ENCODE measurements around the gene CEP290. TPM values are rescaled to one million over a fixed set of nuclear protein-coding genes. Genes with fewer than 3 reads are reported as not detected.

CEP290 gene
- polyA plus RNA-seq, 1 donor from 2014 or later, result 43.9 TPM

DNA sequence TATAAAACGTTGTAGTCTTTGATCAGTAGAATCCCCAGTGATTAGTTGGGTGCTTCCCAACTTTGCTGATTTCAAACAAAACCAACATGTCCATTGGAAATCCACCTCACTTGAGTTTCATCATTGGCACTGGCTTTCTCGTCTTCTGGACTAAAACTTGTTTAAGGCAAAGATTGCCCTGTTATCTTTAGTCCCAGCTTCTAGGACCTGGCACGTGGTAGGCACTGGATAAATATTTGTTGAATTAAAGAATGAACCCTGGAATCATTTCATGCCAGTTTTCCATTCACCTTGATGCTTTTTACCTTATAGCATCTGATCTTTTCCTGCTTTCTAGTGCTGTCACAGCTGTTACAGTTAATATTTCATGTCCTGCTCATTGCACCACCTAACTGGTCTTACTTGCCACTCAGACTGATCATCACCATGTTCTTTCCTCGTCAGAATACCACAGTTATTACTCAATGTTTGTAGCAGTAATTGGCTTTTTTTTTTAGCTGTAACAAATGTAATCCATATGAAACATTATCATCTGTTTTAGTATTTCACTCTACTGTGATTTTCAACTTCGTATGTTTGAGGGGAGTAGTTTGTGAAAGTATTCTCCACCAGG is 105.4 kb downstream of the CEP290 start:
- no peak overlapping the region for H2AFZ ChIP-seq (ENCODE audit: low read depth, low read length)
- no peak overlapping the region for H3K9ac ChIP-seq (ENCODE audit: low read length)
- no peak overlapping the region for H3K27ac ChIP-seq (ENCODE audit: low read length)

DNA sequence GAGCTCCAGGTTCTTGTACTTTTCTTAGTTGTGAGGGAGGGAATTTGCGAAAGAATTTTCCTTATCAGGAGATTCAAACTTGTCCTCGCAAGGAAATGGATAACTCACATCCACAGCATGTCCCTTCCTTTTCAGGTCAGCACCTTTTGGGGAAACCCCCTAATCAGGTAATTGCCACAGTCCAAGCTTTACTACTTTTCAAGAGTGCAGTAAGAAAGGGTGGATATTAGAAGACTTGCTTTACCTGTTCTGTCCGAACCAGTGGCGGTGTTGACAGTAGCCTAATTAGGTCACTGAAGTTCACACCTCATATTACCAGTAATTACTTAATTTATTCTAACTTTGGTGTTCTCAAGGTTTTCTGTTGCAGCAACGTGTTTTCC is 106.0 kb downstream of the CEP290 start:
- no peak overlapping the region for H3K27ac ChIP-seq (ENCODE audit: low read length)
- no peaks in the 10 kb centered on the region for H3K9me2 ChIP-seq (ENCODE audit: insufficient read depth, low read length)
- peak overlapping the region; percentile 96 for H3K4me3 ChIP-seq (ENCODE audit: low read length)
- TF ChIP-seq TAF1 (IDR thresholded peaks at IDR 0.05; ENCODE audit: low read depth), result peak; percentile 38
- TF ChIP-seq, protein P1, sequence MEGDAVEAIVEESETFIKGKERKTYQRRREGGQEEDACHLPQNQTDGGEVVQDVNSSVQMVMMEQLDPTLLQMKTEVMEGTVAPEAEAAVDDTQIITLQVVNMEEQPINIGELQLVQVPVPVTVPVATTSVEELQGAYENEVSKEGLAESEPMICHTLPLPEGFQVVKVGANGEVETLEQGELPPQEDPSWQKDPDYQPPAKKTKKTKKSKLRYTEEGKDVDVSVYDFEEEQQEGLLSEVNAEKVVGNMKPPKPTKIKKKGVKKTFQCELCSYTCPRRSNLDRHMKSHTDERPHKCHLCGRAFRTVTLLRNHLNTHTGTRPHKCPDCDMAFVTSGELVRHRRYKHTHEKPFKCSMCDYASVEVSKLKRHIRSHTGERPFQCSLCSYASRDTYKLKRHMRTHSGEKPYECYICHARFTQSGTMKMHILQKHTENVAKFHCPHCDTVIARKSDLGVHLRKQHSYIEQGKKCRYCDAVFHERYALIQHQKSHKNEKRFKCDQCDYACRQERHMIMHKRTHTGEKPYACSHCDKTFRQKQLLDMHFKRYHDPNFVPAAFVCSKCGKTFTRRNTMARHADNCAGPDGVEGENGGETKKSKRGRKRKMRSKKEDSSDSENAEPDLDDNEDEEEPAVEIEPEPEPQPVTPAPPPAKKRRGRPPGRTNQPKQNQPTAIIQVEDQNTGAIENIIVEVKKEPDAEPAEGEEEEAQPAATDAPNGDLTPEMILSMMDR (IDR thresholded peaks at IDR 0.05; ENCODE audit: poor library complexity, severe bottlenecking), result no peak
- peak overlapping the region; percentile 92 for H3K4me2 ChIP-seq (ENCODE audit: low read length)
- H3K9me3 ChIP-seq (ENCODE audit: low read length), result no peaks in the 10 kb centered on the region
- H3F3A ChIP-seq (ENCODE audit: insufficient read depth, low read length, poor library complexity, severe bottlenecking), result no peaks in the 10 kb centered on the region
- no peaks in the 10 kb centered on the region for H4K20me1 ChIP-seq (ENCODE audit: insufficient read depth)
- no peaks in the 10 kb centered on the region for H3K36me3 ChIP-seq (ENCODE audit: insufficient read depth, low read length)
- peak overlapping the region; percentile 64 for H3K9ac ChIP-seq (ENCODE audit: low read length)
- H3K27me3 ChIP-seq (ENCODE audit: insufficient read depth, low read depth, low read length), result no peaks in the 10 kb centered on the region
- H2AFZ ChIP-seq (ENCODE audit: low read depth, low read length), result peak overlapping the region; percentile 81
- peaks cover 10% of the 10 kb centered on the region for H3K79me2 ChIP-seq (replicated peaks; ENCODE audit: insufficient read depth, low read length)

More for the DNA sequence above, 105.4 kb downstream of the CEP290 start:
- Histone ChIP-seq H4K20me1 (ENCODE audit: insufficient read depth) (no peaks in the 10 kb centered on the region), H3K4me3 (ENCODE audit: low read length) (peak overlapping the region; percentile 96), H3K36me3 (ENCODE audit: insufficient read depth, low read length) (no peaks in the 10 kb centered on the region), H3F3A (ENCODE audit: insufficient read depth, low read length, poor library complexity, severe bottlenecking) (no peaks in the 10 kb centered on the region), H3K79me2 (replicated peaks; ENCODE audit: insufficient read depth, low read length) (peaks cover 10% of the 10 kb centered on the region), H3K27me3 (ENCODE audit: insufficient read depth, low read depth, low read length) (no peaks in the 10 kb centered on the region), H3K4me2 (ENCODE audit: low read length) (peak overlapping the region; percentile 92), H3K9me3 (ENCODE audit: low read length) (no peaks in the 10 kb centered on the region), H3K9me2 (ENCODE audit: insufficient read depth, low read length) (no peaks in the 10 kb centered on the region)
- TF ChIP-seq, protein P2, sequence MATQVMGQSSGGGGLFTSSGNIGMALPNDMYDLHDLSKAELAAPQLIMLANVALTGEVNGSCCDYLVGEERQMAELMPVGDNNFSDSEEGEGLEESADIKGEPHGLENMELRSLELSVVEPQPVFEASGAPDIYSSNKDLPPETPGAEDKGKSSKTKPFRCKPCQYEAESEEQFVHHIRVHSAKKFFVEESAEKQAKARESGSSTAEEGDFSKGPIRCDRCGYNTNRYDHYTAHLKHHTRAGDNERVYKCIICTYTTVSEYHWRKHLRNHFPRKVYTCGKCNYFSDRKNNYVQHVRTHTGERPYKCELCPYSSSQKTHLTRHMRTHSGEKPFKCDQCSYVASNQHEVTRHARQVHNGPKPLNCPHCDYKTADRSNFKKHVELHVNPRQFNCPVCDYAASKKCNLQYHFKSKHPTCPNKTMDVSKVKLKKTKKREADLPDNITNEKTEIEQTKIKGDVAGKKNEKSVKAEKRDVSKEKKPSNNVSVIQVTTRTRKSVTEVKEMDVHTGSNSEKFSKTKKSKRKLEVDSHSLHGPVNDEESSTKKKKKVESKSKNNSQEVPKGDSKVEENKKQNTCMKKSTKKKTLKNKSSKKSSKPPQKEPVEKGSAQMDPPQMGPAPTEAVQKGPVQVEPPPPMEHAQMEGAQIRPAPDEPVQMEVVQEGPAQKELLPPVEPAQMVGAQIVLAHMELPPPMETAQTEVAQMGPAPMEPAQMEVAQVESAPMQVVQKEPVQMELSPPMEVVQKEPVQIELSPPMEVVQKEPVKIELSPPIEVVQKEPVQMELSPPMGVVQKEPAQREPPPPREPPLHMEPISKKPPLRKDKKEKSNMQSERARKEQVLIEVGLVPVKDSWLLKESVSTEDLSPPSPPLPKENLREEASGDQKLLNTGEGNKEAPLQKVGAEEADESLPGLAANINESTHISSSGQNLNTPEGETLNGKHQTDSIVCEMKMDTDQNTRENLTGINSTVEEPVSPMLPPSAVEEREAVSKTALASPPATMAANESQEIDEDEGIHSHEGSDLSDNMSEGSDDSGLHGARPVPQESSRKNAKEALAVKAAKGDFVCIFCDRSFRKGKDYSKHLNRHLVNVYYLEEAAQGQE (IDR thresholded peaks at IDR 0.05; ENCODE audit: borderline replicate concordance), result no peak
- no peak for TF ChIP-seq POLR2AphosphoS5 (IDR thresholded peaks at IDR 0.05)
- no peak for TF ChIP-seq EZH2 (IDR thresholded peaks at IDR 0.05; ENCODE audit: borderline replicate concordance, insufficient read depth, low read length, poor library complexity, severe bottlenecking)
- TF ChIP-seq, protein P1 (IDR thresholded peaks at IDR 0.05; ENCODE audit: poor library complexity, severe bottlenecking), result no peak

Data from neural cell (in vitro differentiated cells).